ENCODE measurements around the gene CD4. TPM values are rescaled to one million over a fixed set of nuclear protein-coding genes. Genes with fewer than 3 reads are reported as not detected.

Gene CD4
- total RNA-seq, 2 donors from 2014 or later = 22.3 to 25.0 TPM

Other genes starting within 250 kb of the CD4 start
- gene IFFO1, start 233.5 kb upstream of the CD4 start, total RNA-seq = 10 to 100 TPM; 36.2 to 68.6 TPM
- 10 to 100 TPM; 41.2 to 83.0 TPM for gene NOP2, start 221.2 kb upstream of the CD4 start, total RNA-seq
- 100 to 1,000 TPM; 193 to 205 TPM for gene CHD4, start 182.1 kb upstream of the CD4 start, total RNA-seq
- gene LPAR5, start 153.6 kb upstream of the CD4 start, total RNA-seq = 1 to 10 TPM; 4.8 to 6.8 TPM
- gene ACRBP, start 142.1 kb upstream of the CD4 start, total RNA-seq = 1 to 10 TPM; 5.1 to 9.1 TPM
- gene ING4, start 126.4 kb upstream of the CD4 start, total RNA-seq = 10 to 100 TPM; 21.8 to 36.9 TPM
- gene ZNF384, start 100.2 kb upstream of the CD4 start, total RNA-seq = 10 to 100 TPM; 36.8 to 45.3 TPM
- gene PIANP, start 88.7 kb upstream of the CD4 start, total RNA-seq = 1 to 10 TPM; 3.1 to 4.2 TPM
- 10 to 100 TPM; 69.9 to 78.2 TPM for gene COPS7A, start 65.5 kb upstream of the CD4 start, total RNA-seq
- 100 to 1,000 TPM; 129 to 179 TPM for gene MLF2, start 36.4 kb upstream of the CD4 start, total RNA-seq
- 100 to 1,000 TPM; 168 to 186 TPM for gene PTMS, start 23.2 kb upstream of the CD4 start, total RNA-seq
- gene LAG3, start 17.0 kb upstream of the CD4 start, total RNA-seq = 1 to 10 TPM in 1 of 2 donors, under 1 TPM in 1; 0.95 to 1.5 TPM
- 1 to 10 TPM; 1.1 to 3.1 TPM for gene GPR162, start 32.3 kb downstream of the CD4 start, total RNA-seq
- 10 to 100 TPM; 66.1 to 77.7 TPM for gene P3H3, start 38.9 kb downstream of the CD4 start, total RNA-seq
- gene GNB3, start 51.4 kb downstream of the CD4 start, total RNA-seq = 10 to 100 TPM in 1 of 2 donors, 1 to 10 TPM in 1; 9.3 to 16.6 TPM
- gene CDCA3, start 61.8 kb downstream of the CD4 start, total RNA-seq = 1 to 10 TPM; 1.8 to 1.9 TPM
- 10 to 100 TPM; 54.3 to 62.7 TPM for gene USP5, start 62.6 kb downstream of the CD4 start, total RNA-seq
- 100 to 1,000 TPM; 287 to 322 TPM for gene TPI1, start 78.0 kb downstream of the CD4 start, total RNA-seq
- 10 to 100 TPM in 1 of 2 donors, 1 to 10 TPM in 1; 9.2 to 19.1 TPM for gene SPSB2, start 83.8 kb downstream of the CD4 start, total RNA-seq
- gene LRRC23, start 115.3 kb downstream of the CD4 start, total RNA-seq = 1 to 10 TPM; 8.5 TPM
- 10 to 100 TPM; 53.6 to 57.9 TPM for gene ENO2, start 125.1 kb downstream of the CD4 start, total RNA-seq
- 100 to 1,000 TPM; 109 to 163 TPM for gene ATN1, start 138.4 kb downstream of the CD4 start, total RNA-seq
- not detected for gene RNU7-1, start 154.3 kb downstream of the CD4 start, total RNA-seq
- 100 to 1,000 TPM; 370 to 416 TPM for gene C12orf57, start 154.5 kb downstream of the CD4 start, total RNA-seq
- gene PTPN6, start 161.8 kb downstream of the CD4 start, total RNA-seq = 10 to 100 TPM; 19.0 to 24.0 TPM
- 100 to 1,000 TPM; 103 to 139 TPM for gene PHB2, start 181.1 kb downstream of the CD4 start, total RNA-seq
- 10 to 100 TPM; 31.5 to 31.7 TPM for gene EMG1, start 181.4 kb downstream of the CD4 start, total RNA-seq
- gene LPCAT3, start 228.9 kb downstream of the CD4 start, total RNA-seq = 10 to 100 TPM; 40.5 to 51.9 TPM

Data from thoracic aorta (tissue), 2 donors.